CD4-positive, alpha-beta T cell treated with Interleukin-10 for 1 hour (primary cell): ENCODE measurements around the gene LHPP.
"Not testable (repeated sequence)": the region's sequence is repeated elsewhere in the genome, so short reads cannot be mapped to it uniquely, and the experiment has no call there.

ENCODE experiments used
- DNase-seq: peaks from one replicate; pipeline ENCODE4 v3.0.0-alpha.2; 2020

Gene LHPP

DNA sequence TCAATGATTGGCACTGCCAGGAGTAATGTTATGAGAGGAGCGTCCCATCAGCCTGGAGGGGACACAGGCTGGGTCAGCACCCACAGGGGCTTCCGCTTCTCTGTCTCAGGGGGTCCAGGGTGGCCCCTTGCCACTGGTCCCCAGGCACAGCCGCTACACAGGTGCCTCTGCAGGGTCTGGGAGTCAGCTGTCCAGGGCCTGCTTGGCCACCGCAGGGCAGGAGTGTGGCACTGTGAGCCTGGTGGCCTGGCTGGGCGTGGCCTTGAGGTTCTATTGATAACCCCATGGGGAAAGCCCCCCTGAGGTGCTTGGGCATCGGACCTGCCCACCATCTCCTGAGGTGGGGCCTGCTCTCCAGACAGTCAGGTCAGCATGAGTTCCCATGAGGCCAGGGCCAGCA is 136.6 kb downstream of the LHPP start:
- DNase-seq = no peak

DNA sequence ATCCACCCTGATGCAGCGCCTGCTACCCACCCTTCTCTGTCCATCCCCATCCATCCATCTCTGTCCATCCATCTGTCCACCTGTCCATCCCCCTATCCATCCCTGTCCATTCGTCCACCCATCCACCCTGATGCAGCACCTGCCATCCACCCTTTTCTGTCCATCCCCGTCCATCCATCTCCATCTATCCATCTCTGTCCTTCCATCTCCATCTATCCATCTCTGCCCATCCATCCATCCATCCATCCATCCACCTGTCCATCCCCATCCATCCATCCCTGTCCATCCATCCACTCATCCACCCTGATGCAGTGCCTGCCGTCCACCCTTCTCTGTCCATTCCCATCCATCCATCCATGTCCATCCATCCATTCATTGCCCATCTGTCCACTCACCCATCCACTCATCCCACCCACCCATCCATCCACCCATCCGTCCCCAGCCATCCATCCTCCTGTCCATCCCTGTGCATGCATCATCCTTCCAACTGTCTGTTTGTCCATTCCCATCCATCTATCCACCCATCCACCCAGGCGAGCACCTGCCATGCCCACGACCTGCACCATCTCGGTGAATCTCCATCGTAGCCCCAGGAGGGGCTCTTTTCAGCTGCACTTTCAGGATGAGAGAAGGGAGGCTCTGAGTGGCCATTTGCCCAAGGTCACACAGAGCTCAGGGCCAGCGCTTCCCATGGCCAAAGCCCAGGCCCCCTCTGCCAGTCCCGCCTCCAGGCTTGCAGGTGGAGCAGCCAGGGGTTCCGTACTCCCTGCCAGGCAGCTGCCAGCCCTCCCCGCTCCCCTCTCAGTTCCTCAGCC is 137.4 kb downstream of the LHPP start:
- DNase-seq = no peak

GRCh38 chr10:124599588-124600050 is 138.0 kb downstream of the LHPP start:
- no peak for DNase-seq

DNA sequence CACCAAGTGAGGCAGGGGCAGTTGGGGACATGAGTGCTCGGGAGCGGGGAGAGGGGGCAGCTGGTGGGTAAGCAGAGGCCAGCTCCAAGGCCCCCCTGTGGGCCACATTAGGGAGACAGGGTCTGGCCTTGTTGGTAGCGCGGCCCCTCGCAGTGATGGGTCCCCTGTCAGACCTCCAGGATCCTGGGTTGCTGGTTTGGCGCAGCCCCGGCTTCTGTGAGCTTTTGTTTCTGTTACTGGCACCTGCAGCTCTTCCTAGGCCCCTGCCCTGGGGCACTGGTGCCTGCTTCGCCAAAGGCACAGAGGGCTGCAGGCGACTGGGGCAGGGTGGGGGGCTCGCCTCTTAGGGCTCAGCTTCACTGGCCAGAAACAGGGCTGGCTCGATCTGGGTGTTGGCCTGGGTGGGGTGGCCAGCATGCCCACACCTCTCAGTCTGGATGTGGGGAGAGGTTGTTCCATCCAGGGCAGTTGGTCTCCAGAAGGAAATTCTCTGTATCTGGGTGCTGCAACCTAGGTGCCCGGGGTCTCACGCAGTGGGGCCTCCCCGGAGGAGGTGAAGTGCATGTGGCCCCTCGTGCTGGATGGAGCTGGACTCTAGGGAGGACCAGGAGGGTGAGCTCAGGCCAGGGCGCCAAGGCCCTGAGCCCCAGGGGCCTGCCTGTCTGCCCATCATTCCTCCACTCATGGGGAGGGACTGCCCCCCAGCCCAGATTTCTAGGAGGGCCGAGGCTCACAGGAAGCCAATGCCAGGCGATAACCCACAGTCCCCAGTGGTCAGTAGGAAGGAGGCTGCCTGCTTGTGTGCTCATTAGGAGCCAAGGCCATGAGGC is 138.6 kb downstream of the LHPP start:
- DNase-seq = no peak

DNA sequence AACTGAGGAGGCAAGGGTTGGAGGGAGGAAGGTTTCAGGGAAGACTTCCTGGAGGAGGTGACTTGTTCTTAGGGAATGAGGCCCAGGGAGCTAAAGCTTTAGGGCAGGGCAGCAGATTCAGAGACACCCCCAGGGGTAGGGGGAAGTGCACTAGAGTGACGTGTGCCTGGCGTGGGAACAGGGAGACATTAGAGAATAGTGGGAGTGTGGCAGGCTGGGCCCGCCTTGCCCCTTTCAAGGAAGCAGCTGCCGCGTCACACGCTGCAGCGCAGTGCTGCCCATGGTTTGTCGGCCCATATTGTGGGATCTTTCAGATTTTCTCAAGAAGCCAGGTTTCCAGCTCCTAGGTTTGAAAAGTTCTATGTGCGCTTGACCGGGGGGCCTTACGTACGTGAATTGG is 139.4 kb downstream of the LHPP start:
- DNase-seq = no peak

GRCh38 chr10:124601431-124602120 is 140.0 kb downstream of the LHPP start:
- DNase-seq = no peak

DNA sequence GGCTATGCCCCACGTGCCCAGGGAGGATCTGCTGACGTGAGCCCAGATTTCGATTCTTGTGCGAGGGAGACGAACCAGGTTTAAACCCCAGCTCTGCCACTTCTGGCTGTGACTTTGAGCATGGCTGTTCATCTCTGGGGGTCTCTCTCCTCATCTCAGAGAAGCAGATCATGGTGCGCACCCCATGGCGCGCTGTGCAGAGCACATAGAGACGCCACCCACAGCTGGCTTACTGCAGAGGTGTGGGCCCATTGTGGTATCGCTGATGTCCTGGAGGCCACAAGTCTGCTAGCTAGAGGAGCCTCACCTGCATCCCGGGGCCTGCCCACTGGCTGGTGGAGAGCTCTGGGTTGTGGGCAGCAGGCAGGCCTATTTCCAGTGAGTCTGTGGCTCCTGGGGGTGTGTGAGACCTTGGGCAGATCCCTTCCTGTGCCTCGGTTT is 140.5 kb downstream of the LHPP start:
- DNase-seq = no peak

DNA sequence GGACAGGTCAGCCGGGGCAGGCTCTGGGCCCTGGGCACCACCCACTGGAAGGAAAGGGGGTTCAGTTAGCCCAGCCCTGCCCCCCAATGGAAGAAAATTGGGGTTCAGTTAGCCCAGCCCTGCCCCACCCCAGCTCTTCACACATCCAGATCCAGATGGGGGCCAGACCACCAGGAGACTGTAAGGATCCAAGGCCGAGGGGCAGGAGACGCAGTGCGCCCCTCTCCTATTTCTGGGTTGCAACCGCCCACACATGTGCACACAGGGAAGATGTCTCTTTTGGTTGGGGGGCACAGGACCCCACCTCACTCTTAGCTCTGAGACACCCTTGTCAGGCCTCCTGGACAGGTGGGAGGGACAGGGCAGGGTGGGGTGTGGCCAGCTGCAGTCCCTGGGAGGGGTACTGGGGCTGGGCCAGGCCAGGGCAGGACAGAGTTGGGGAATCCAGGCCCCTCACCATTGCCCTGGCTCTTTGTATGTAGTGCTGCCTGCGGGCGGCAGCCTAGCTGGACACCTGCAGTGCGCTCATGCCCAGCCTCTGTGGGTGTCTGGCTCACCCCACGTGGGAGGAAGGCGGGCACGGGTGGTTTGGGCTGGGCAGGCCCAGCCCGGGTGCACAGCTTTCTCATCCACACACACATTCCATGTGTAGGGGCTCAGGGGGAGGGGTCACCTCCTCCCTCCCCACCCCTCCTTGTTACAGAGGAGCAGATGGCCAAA is 141.2 kb downstream of the LHPP start:
- no peak for DNase-seq

GRCh38 chr10:124603376-124604213 is 142.0 kb downstream of the LHPP start:
- no peak for DNase-seq

- DNase-seq = no peak
Observed at GRCh38 chr10:124604214-124605000, 142.8 kb downstream of the LHPP start.

- DNase-seq = no peak
Observed at GRCh38 chr10:124605001-124605370, 143.4 kb downstream of the LHPP start.

- no peak for DNase-seq
Observed at GRCh38 chr10:124605481-124605855, 143.8 kb downstream of the LHPP start.

- DNase-seq = no peak
Observed at GRCh38 chr10:124605856-124606812, 144.5 kb downstream of the LHPP start.

- DNase-seq = no peak
Observed at GRCh38 chr10:124606822-124607221, 145.2 kb downstream of the LHPP start.

DNA sequence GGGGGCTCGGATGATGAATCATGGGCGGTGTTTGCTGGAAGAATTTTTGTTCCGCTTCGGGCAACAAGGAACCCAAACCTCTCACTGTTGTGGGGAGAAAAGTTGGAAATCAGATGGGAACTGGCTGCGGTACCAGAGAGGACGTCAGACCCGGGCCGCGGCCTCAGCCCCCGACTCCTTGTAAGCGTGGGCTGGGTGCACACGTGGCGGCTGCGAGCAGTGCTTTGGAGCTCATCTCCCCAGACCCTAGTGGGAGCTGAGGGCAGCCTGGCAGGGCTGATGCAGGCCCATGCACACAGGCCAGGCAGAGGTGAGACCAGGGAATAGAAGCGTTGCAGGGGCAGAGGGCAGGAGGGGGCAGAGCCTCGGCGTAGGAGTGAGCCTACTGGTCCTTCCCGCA is 146.1 kb downstream of the LHPP start:
- DNase-seq = no peak

DNA sequence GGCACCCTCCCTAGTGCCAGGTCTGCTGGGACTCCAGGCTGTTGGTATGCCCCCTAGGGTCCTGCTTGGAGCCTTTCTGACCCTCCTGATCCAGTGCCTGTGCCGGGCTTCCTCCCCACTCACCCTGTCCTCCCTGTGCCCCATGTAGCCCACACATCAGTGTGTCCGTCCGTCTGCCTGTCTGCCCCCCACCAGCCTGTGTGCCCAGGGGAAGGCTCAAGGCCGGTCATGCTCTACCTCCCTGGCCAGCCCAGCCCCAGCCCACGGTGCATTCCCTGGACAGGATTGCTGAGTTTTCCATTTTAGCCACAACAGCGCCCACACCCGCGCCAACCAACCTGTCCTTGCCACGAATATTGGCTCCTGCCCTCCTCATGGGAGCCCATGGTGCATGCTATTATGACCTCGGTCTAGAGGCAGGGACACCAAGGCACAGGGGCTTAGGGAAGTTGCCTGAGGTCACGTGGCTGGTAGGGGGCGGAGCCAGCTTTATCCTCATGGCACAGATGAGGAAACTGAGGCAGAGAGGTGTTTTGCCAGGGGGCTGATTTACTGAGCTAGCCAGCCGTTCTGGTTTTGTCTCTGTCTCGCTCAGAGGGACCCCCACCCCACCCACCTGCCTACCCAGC is 146.6 kb downstream of the LHPP start:
- DNase-seq = no peak

DNA sequence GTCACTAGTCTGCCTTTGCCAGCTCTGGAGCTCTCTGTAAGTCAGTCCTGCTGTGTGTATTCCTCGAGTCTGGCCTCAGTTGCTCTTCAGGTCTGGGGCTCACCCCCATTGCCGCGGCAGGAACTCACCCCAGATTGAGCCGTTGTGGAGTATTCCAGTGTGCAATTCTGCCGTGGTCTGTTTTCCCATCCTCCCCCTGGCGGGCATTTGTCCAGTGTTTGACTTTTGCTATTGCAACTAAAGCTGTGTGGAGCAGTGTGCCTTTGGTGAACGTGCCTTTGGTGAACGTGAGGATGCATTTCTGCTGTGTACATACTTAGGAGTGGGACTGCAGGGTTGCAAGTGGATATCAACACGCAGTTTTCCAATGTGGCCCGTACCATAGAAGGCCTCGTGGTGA is 148.1 kb downstream of the LHPP start:
- DNase-seq = no peak

DNA sequence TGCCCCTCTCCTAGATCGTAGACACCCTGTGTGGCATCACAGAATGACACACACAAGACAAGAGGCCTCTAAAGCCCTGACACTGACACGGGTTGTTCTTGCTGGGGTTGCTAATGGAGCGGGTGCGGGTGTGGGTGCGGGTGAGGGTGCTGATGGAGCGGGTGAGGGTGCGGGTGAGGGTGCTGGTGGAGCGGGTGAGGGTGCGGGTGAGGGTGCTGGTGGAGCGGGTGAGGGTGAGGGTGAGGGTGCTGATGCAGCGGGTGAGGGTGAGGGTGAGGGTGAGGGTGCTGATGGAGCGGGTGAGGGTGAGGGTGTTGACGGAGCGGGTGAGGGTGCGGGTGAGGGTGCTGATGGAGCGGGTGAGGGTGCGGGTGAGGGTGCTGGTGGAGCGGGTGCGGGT is 148.6 kb downstream of the LHPP start:
- DNase-seq = not testable (repeated sequence)

- not testable (repeated sequence) for DNase-seq
Observed at GRCh38 chr10:124610851-124611250, 149.2 kb downstream of the LHPP start.
